H1 (cell line): ENCODE results near the gene ARHGAP26. TPM values are rescaled to one million over a fixed set of nuclear protein-coding genes. Genes with fewer than 3 reads are reported as not detected.

ENCODE experiments used
- CHD7 ChIP-seq: fragments of 300-600 bp; sonication (generic); IDR thresholded peaks from 2 replicates; pipeline ENCODE4 v1.7.1; 2012; ENCODE audit warnings: low read length, moderate library complexity, mild to moderate bottlenecking, inconsistent platforms; ENCODE audit not compliant: insufficient replicate concordance
- CTCF ChIP-seq, 3 experiments: IDR thresholded peaks; 1 replicate in 2 of 3; 2 replicates in 1 of 3; pipeline versions ENCODE4 v1.5.1 to v1.6.1; 2011; ENCODE audit warnings: low read length in 3 of 3, mild to moderate bottlenecking in 3 of 3, inconsistent platforms in 2 of 3, low read depth in 1 of 3, moderate library complexity in 1 of 3; ENCODE audit not compliant: insufficient read depth in 1 of 3; ENCODE audit errors: control extremely low read depth in 1 of 3
- FOSL1 ChIP-seq: IDR thresholded peaks from 2 replicates; pipeline ENCODE4 v1.6.1; 2011; ENCODE audit warnings: mild to moderate bottlenecking, low read depth, low read length, moderate library complexity; ENCODE audit not compliant: insufficient read depth
- RAD21 ChIP-seq, 2 experiments: IDR thresholded peaks in 1 of 2; conservative IDR thresholded peaks in 1 of 2; 2 replicates each; pipeline ENCODE4 v1.6.1; 2011; ENCODE audit warnings: low read depth in 2 of 2, low read length in 2 of 2, improper control_type of control experiment in 1 of 2, inconsistent platforms in 1 of 2, mild to moderate bottlenecking in 1 of 2, moderate library complexity in 1 of 2
- polyA plus RNA-seq, 7 experiments: library from polyadenylated mRNA; depleted of rRNA in 3 of 7; stranded (reverse) in 5 of 7; unstranded in 2 of 7; fragments of >200 nt in 5 of 7; fragments of 200-250 nt in 2 of 7; gene quantifications; 1 replicate in 5 of 7; 2 replicates in 1 of 7; 4 replicates in 1 of 7; pipeline versions ENCODE4 v1.2.1 to v1.2.3, GENCODE V29; 2011 to 2013; ENCODE audit warnings: missing spikeins in 2 of 7, mixed read lengths in 2 of 7
- total RNA-seq: library from RNA; stranded (reverse); fragmentation: NEBNext Ultra II Directional; extraction: Animal tissue kit (Norgen Biotek cat#: 25700); gene quantifications from 2 replicates; pipeline ENCODE4 v1.2.1, GENCODE V29; 2021

The ARHGAP26 gene
- total and polyA plus RNA-seq, 2 of the 8 experiments (the other 6 are each of a cell fraction or from before 2014, with no cell fraction given): 7.1 to 24.8 TPM

GRCh38 chr5:142748568-142749249 lies 21.5 kb upstream of the ARHGAP26 start (continued):
- TF ChIP-seq CHD7 (no peak), FOSL1 (no peak), CTCF (IDR thresholded peaks at IDR 0.05; ENCODE audit: control extremely low read depth in 1 of 3, insufficient read depth in 1 of 3, low read depth in 1 of 3, low read length in 3 of 3) (peak; percentile 77 to 95 (median 82)), RAD21 (IDR thresholded peaks at IDR 0.05 in 1 of 2, conservative IDR thresholded peaks at IDR 0.05 in 1 of 2; ENCODE audit: low read depth in 2 of 2, low read length in 2 of 2) (peak; percentile 94 to 96)
